HG03064 (cell line): ENCODE data around the gene MED15.

Source experiments
- ATAC-seq: cut with Tn5 transposase; IDR thresholded peaks from one replicate; pipeline ENCODE4 v1.9.1; 2021; ENCODE audit warnings: low read depth; ENCODE audit not compliant: unreplicated experiment

Gene MED15

GRCh38 chr22:20580611-20581502 lies 73.4 kb downstream of the MED15 start:
- no peak for ATAC-seq

- ATAC-seq: no peak
Observed at GRCh38 chr22:20581503-20582170, 74.2 kb downstream of the MED15 start.

GRCh38 chr22:20582171-20582511 lies 74.7 kb downstream of the MED15 start:
- ATAC-seq: no peak

GRCh38 chr22:20582520-20583361 lies 75.3 kb downstream of the MED15 start:
- ATAC-seq: no peak

- ATAC-seq: no peak
Observed at GRCh38 chr22:20583471-20583922, 76.1 kb downstream of the MED15 start.

GRCh38 chr22:20584029-20584871 lies 76.8 kb downstream of the MED15 start:
- no peak for ATAC-seq

- ATAC-seq: no peak
Observed at GRCh38 chr22:20584872-20585638, 77.6 kb downstream of the MED15 start.

- ATAC-seq: no peak
Observed at GRCh38 chr22:20585639-20586402, 78.4 kb downstream of the MED15 start.

GRCh38 chr22:20586403-20586745 lies 79.0 kb downstream of the MED15 start:
- ATAC-seq: no peak

GRCh38 chr22:20587206-20587958 lies 80.0 kb downstream of the MED15 start:
- no peak for ATAC-seq

- ATAC-seq: no peak
Observed at GRCh38 chr22:20588092-20588842, 80.9 kb downstream of the MED15 start.

GRCh38 chr22:20588843-20589581 lies 81.6 kb downstream of the MED15 start:
- no peak for ATAC-seq

- ATAC-seq: no peak
Observed at GRCh38 chr22:20589614-20590476, 82.4 kb downstream of the MED15 start.

GRCh38 chr22:20590477-20591294 lies 83.3 kb downstream of the MED15 start:
- no peak for ATAC-seq

GRCh38 chr22:20591295-20591645 lies 83.9 kb downstream of the MED15 start:
- no peak for ATAC-seq
